Stimulated activated CD4-positive, alpha-beta T cell treated with anti-CD3 and anti-CD28 coated beads, Interleukin-4, amount 100 ng/mL, for 1 hour (primary cell): Measurements from ENCODE around the gene CYSRT1.
"Not testable (repeated sequence)": the region's sequence is repeated elsewhere in the genome, so short reads cannot be mapped to it uniquely, and the experiment has no call there.

Experiments
- DNase-seq: peaks from one replicate; pipeline ENCODE4 v3.0.0-alpha.2; 2020

The CYSRT1 gene

GRCh38 chr9:137239541-137240200, 14.7 kb downstream of the CYSRT1 start:
- DNase-seq: not testable (repeated sequence)

GRCh38 chr9:137240318-137240840, 15.4 kb downstream of the CYSRT1 start:
- peak; percentile 70 for DNase-seq

GRCh38 chr9:137240841-137241489, 16.0 kb downstream of the CYSRT1 start, which contains the start of gene TUBB4B:
Gene TUBB4B, plus strand, starts transcription at chr9:137241287. Its CDS starts 74 bp downstream, at chr9:137241361.
- DNase-seq: peak; percentile 93

- peak; percentile 74 for DNase-seq
Observed at GRCh38 chr9:137241490-137242268, 16.7 kb downstream of the CYSRT1 start.

GRCh38 chr9:137242269-137243203, 17.6 kb downstream of the CYSRT1 start:
- no peak for DNase-seq

- DNase-seq: not testable (repeated sequence)
Observed at GRCh38 chr9:137243266-137243625, 18.3 kb downstream of the CYSRT1 start.

GRCh38 chr9:137243626-137244485, 18.9 kb downstream of the CYSRT1 start:
- no peak for DNase-seq

GRCh38 chr9:137244486-137245449, 19.8 kb downstream of the CYSRT1 start:
- DNase-seq: no peak

GRCh38 chr9:137245450-137246421, 20.8 kb downstream of the CYSRT1 start:
- DNase-seq: no peak

GRCh38 chr9:137247135-137247915, 22.4 kb downstream of the CYSRT1 start:
- DNase-seq: no peak

GRCh38 chr9:137247916-137248175, 22.9 kb downstream of the CYSRT1 start:
- DNase-seq: no peak

GRCh38 chr9:137250329-137251193, 25.6 kb downstream of the CYSRT1 start:
- no peak for DNase-seq

GRCh38 chr9:137251194-137251461, 26.2 kb downstream of the CYSRT1 start, which contains the start of gene STPG3:
Gene STPG3, plus strand, starts transcription at chr9:137251286. Its CDS starts 1 bp downstream, at chr9:137251287.
- no peak for DNase-seq

GRCh38 chr9:137251490-137252268, 26.7 kb downstream of the CYSRT1 start:
- no peak for DNase-seq

- DNase-seq: no peak
Observed at GRCh38 chr9:137252555-137253506, 27.9 kb downstream of the CYSRT1 start.
